Measurements from ENCODE around the gene FHIT.

Gene FHIT

GRCh38 chr3:60434323-60434722 lies 816.9 kb downstream of the FHIT start:
- no peak for DNase-seq

- DNase-seq = no peak
Measured at GRCh38 chr3:60431599-60431958, 819.7 kb downstream of the FHIT start.

- no peak for DNase-seq
Measured at GRCh38 chr3:60430205-60430604, 821.0 kb downstream of the FHIT start.

GRCh38 chr3:60427109-60427508 lies 824.1 kb downstream of the FHIT start:
- DNase-seq = no peak

GRCh38 chr3:60424942-60425341 lies 826.3 kb downstream of the FHIT start:
- DNase-seq = no peak

GRCh38 chr3:60424034-60424433 lies 827.2 kb downstream of the FHIT start:
- no peak for DNase-seq

GRCh38 chr3:60423556-60423955 lies 827.7 kb downstream of the FHIT start:
- no peak for DNase-seq

- DNase-seq = no peak
Measured at GRCh38 chr3:60421749-60422446, 829.4 kb downstream of the FHIT start.

- no peak for DNase-seq
Measured at GRCh38 chr3:60417576-60417975, 833.7 kb downstream of the FHIT start.

GRCh38 chr3:60414011-60414410 lies 837.2 kb downstream of the FHIT start:
- no peak for DNase-seq

GRCh38 chr3:60413551-60413950 lies 837.7 kb downstream of the FHIT start:
- DNase-seq = no peak

- no peak for DNase-seq
Measured at GRCh38 chr3:60403866-60404265, 847.4 kb downstream of the FHIT start.

GRCh38 chr3:60402931-60403330 lies 848.3 kb downstream of the FHIT start:
- DNase-seq = no peak

- peak; percentile 35 for DNase-seq
Measured at GRCh38 chr3:60399861-60400845, 851.1 kb downstream of the FHIT start.

GRCh38 chr3:60399292-60399691 lies 852.0 kb downstream of the FHIT start:
- no peak for DNase-seq

GRCh38 chr3:60395173-60395762 lies 856.0 kb downstream of the FHIT start:
- no peak for DNase-seq

- DNase-seq = no peak
Measured at GRCh38 chr3:60393946-60394345, 857.3 kb downstream of the FHIT start.

- DNase-seq = no peak
Measured at GRCh38 chr3:60392501-60392900, 858.8 kb downstream of the FHIT start.

GRCh38 chr3:60391292-60391691 lies 860.0 kb downstream of the FHIT start:
- no peak for DNase-seq

- no peak for DNase-seq
Measured at GRCh38 chr3:60388731-60389130, 862.5 kb downstream of the FHIT start.

- DNase-seq = peak; percentile 79
Measured at GRCh38 chr3:60386306-60386705, 864.9 kb downstream of the FHIT start.

GRCh38 chr3:60384341-60384740 lies 866.9 kb downstream of the FHIT start:
- no peak for DNase-seq

GRCh38 chr3:60383345-60383744 lies 867.9 kb downstream of the FHIT start:
- DNase-seq = no peak

- no peak for DNase-seq
Measured at GRCh38 chr3:60366486-60366885, 884.8 kb downstream of the FHIT start.
